Erythroblast (primary cell): ENCODE measurements around the gene ZNRF1.
"Not testable (repeated sequence)": the region's sequence is repeated elsewhere in the genome, so short reads cannot be mapped to it uniquely, and the experiment has no call there.

Source experiments
- DNase-seq, 2 experiments: peaks; one replicate each; lab custom pipeline; 2025; lab: John Stamatoyannopoulos, UW
- GATA1 ChIP-seq: IDR thresholded peaks from 2 replicates; pipeline ENCODE4 v1.6.1; 2011; ENCODE audit warnings: low read depth, mild to moderate bottlenecking, control low read depth, low read length, moderate library complexity
- POLR2A ChIP-seq: IDR thresholded peaks from 2 replicates; pipeline ENCODE4 v1.6.1; 2011; ENCODE audit warnings: mild to moderate bottlenecking, low read length

The ZNRF1 gene

DNA sequence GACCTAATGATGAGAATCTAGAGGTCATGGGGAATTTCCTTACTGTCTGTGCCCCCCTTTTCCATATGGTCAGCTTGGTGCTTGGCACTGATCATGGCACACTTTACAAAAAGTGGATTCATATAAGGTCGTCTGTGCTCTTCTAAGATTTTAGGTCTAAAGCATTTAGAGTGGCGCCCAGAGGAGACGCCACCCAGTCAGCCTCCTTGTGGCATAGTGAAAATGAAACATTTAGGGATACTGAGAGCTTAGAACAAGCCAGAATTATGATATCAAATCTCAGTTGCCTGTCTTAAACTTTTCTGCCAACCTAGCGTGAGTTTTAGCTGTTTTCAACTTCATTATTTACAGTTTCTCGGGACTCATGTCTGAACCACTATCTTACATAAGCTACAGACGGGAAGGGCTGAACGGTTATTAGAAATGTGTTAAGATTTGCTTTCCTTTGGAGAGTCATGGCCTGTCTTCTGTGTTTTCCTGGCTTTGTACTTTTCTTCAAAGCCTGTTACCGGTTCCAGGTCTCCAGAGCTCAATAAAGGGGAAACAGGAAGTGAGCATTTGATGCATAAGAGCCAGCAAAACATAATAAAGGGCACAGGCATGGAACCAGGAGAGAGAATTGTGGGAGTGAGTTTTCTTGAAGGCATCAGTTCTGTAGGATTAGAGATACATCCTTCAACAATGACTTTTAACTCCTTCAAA lies 13.7 kb downstream of the ZNRF1 start:
- TF ChIP-seq GATA1 (no peak), POLR2A (peak; percentile 5)
- no peak for DNase-seq

DNA sequence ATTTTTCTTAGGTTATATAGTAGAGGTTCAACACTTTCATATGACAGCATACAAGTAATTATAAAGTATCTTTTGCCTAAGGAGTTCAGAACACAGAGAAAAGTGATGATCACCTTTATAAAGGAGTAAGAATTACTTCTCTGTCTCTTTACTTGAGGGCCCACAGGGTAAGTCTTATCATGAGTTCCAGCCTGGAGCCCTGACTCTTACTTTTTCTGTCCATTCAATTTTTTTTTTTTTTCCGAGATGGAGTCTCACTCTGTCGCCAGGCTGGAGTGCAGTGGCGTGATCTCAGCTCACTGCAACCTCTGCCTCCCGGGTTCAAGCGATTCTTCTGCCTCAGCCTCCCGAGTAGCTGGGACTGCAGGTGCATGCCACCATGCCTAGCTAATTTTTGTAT lies 14.3 kb downstream of the ZNRF1 start:
- peak; percentile 43 to 61 for DNase-seq

DNA sequence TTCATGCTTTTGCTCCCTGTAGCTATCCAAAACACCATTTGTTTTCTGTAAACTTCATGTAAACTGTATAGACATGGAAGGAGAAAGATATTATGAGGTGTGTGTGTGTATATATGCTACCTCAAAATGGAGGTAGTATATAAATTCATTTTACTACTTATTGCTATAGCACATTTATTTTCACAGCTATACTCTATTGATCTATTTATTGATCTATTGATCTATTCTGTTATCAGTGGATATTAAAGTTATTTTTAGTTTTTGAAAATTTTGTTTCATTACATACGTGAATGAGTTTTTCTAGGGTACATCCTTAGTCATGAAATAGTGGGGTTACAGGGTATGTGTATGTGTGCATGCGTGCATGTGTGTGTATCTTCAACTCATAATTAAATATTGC lies 15.5 kb downstream of the ZNRF1 start:
- no peak for DNase-seq

DNA sequence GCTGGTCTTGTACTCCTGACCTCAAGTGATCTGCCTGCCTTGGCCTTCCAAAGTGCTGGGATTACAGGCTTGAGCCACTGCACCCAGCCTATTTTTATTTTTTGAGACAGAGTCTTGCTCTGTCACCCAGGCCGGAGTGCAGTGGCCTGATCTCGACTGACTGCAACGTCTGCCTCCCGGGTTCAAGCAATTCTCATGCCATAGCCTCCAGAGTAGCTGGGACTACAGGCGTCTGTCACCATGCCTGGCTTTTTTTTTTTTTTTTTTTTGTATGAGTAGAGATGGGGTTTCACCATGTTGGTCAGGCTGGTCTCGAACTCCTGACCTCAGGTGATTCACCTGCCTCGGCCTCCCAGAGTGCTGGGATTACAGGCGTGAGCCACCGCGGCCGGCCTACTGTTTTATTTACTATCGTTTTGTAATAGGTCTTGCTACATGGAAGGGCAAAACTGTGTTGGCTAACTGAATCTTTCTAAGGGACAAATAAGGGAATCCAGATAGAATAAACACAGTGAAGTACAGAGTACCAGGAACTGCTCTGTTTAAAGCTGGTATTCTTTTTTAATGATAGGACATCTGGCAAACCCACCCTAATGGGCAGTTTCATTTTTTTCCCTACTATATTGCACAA lies 17.7 kb downstream of the ZNRF1 start:
- not testable (repeated sequence) for DNase-seq

More for the DNA sequence above, 15.5 kb downstream of the ZNRF1 start:
- no peak for TF ChIP-seq POLR2A

DNA sequence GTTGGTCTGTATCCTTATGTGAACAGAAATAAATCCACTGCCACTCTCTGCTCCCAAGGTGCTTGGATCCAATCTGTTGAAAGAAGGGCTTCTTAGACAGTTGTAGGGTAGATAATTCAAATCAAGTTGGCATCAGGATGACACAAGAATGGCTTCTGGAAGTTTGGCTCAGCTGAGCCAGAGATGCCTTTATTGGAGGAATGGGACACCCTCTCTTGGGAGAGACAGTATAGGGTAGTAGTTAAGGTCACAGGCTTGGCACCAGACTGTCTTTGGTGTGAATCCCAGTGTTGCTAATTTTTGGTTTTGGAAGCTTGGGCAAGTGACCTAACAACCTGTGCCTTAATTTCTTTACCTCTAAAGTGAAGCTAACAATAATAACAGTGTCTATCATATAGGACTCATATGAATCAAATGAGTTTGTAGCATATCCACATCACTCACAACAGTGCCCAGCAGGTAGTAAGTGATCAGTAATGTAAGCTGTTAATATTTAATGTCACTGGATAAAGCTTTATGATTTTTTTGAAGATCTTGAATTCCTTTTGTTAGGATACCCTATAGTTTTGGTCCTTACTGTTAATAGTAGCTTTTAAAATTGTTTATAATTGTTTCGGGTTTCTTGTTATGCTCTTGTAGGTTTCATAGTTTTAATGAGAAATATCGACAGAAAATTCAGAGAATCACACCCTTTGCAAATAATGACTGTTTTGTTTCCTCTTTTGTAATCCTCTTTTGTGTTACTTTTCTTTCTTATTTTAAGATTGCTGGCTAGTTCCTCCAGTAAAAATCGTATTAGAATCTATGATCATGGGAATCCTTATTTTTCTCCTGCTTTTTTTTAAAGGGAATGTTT lies 19.1 kb downstream of the ZNRF1 start:
- DNase-seq: no peak
- TF ChIP-seq POLR2A: no peak
- TF ChIP-seq GATA1: no peak

DNA sequence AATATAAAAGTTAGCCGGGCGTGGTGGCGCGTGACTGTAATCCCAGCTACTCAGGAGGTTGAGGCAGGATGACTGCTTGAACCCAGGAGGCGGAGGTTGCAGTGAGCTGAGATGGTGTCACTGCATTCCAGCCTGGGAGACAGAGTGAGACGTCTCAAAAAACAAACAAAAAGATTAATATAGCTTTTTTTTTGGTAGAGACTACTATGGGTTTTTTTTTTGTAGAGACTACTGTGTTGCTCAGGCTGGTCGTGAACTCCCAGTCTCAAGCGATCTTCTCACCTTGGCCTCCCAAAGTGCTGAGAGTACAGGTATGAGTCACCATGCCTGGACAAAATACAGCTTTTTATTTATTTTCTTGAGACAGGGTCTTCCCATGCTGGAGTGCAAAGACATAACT lies 20.2 kb downstream of the ZNRF1 start:
- no peak for DNase-seq

DNA sequence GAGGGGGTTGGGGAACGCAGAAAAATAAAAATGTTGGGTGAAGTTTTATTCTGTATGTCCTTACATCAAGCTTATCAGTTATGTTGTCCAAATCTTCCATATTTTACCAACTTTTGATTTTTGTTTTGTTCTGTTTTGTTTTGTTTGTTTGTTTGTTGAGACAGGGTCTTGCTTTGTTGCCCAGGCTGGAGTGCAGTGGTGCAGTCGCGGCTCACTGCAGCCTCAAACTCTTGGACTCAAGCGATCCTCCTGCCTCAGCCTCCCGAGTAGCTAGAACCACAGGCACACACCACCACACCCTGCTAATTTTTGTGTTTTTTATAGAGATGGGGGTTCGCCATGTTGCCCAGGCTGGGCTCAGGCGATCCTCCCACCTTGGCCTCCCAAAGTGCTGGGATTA lies 20.8 kb downstream of the ZNRF1 start:
- no peak for DNase-seq
- TF ChIP-seq POLR2A (no peak), GATA1 (no peak)

More for the DNA sequence above, 20.2 kb downstream of the ZNRF1 start:
- TF ChIP-seq GATA1 (no peak), POLR2A (no peak)

- no peak for DNase-seq
- TF ChIP-seq GATA1 (no peak), POLR2A (no peak)
Observed at GRCh38 chr16:75021410-75021809, 22.6 kb downstream of the ZNRF1 start.

DNA sequence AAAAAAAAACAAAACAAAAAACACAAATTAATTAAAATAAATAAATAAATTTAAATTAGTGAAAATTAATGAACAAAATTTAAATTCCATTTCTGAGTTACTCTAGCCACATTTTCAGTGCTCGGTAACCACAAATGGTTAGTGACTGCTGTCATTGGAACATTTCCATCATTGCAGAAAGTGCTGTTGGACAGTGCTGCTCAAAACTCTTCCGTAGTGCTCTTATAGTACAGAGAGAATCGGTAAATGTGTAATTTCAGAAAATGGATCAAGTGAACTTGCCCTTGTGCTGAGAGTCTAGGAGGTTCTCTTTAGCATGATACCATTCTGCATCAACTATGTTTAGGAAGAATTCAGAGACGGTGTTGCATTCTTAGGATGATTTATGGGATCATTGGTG lies 23.7 kb downstream of the ZNRF1 start:
- no peak for DNase-seq
- no peak for TF ChIP-seq GATA1

GRCh38 chr16:75023009-75023408 lies 24.2 kb downstream of the ZNRF1 start:
- DNase-seq: no peak
- no peak for TF ChIP-seq POLR2A
- no peak for TF ChIP-seq GATA1

DNA sequence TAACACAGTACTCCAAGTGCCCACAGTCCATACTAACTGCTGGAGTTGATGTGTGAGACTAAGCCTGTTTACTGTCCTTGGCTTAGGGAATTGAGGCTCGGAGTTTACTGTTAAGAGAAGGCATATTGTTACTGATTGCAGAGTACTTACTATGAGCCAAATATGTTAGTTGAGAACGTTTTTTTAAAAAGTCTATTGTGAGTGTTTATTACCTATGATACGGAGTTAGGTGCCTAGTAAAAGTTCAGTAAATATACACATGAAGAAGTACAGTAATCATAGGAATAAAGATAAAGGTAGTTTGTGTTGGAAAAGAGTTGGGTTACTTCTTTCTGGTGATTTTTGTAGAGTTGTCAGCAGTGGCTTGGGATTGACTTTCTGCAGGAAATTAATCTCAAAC lies 25.4 kb downstream of the ZNRF1 start:
- no peak for TF ChIP-seq GATA1
- TF ChIP-seq POLR2A: no peak
- no peak for DNase-seq

- TF ChIP-seq POLR2A (no peak), GATA1 (no peak)
- DNase-seq: no peak
Observed at GRCh38 chr16:75024594-75024993, 25.8 kb downstream of the ZNRF1 start.

GRCh38 chr16:75025761-75026160 lies 26.9 kb downstream of the ZNRF1 start:
- DNase-seq: peak; percentile 31 to 64
- TF ChIP-seq GATA1 (no peak), POLR2A (no peak)

GRCh38 chr16:75026239-75026891 lies 27.5 kb downstream of the ZNRF1 start:
- DNase-seq: not testable (repeated sequence)

DNA sequence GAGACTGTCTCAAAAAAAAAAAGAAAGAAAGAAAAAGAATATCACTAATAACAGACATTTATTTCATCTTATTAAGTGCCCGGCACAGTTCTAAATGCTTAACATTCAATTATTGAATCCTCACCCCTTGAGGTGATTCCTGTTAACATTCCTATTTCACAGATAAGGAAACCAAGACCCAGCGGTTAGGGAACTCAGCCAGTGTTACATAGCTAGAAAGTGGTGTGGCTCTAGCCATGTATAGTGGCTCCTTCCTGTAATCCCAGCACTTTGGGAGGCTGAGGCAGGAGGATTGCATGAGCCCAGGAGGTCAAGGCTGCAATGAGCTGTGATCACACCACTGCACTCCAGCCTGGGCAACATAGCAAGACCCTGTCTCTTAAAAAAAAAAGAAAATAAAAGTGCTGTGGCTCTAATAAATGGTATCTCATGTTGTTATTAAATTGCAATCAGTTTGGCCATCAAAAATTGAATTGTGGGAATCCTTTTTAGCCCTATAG lies 28.1 kb downstream of the ZNRF1 start:
- DNase-seq: no peak

More for the DNA sequence above, 28.1 kb downstream of the ZNRF1 start:
- no peak for TF ChIP-seq GATA1
- TF ChIP-seq POLR2A: no peak
